WTC11 (cell line): ENCODE data around the gene CREBRF.

Experiments
- ATF2 ChIP-seq: sonication (generic); formaldehyde crosslinking; IDR thresholded peaks from 2 replicates; pipeline ENCODE4 v1.8.1; 2022; ENCODE audit warnings: low read depth, missing genetic modification reagents, borderline replicate concordance
- ATF3 ChIP-seq: sonication (generic); formaldehyde crosslinking; conservative IDR thresholded peaks from 2 replicates; pipeline ENCODE4 v1.8.1; 2022; ENCODE audit warnings: mild to moderate bottlenecking, missing genetic modification reagents
- CBFB ChIP-seq: sonication (generic); formaldehyde crosslinking; IDR thresholded peaks from 2 replicates; pipeline ENCODE4 v1.8.1; 2022; ENCODE audit warnings: mild to moderate bottlenecking, low read depth, missing genetic modification reagents
- CTCF ChIP-seq: fragments of 200-600 bp; IDR thresholded peaks from 2 replicates; pipeline ENCODE4 v1.8.0; 2022; ENCODE audit warnings: antibody characterized with exemption
- E2F1 ChIP-seq: sonication (generic); formaldehyde crosslinking; IDR thresholded peaks from 2 replicates; pipeline ENCODE4 v1.8.0; 2022; ENCODE audit warnings: mild to moderate bottlenecking, missing genetic modification reagents
- ESRRA ChIP-seq: sonication (generic); formaldehyde crosslinking; IDR thresholded peaks from 2 replicates; pipeline ENCODE4 v1.8.1; 2022; ENCODE audit warnings: mild to moderate bottlenecking, missing genetic modification reagents, borderline replicate concordance
- FOXP1 ChIP-seq: sonication (generic); formaldehyde crosslinking; IDR thresholded peaks from 2 replicates; pipeline ENCODE4 v1.8.0; 2022; ENCODE audit warnings: missing genetic modification reagents, mild to moderate bottlenecking, moderate library complexity, borderline replicate concordance
- TEAD4 ChIP-seq: sonication (generic); formaldehyde crosslinking; IDR thresholded peaks from 2 replicates; pipeline ENCODE4 v1.8.0; 2022; ENCODE audit warnings: mild to moderate bottlenecking, missing genetic modification reagents
- ZNF138 ChIP-seq: sonication (generic); formaldehyde crosslinking; conservative IDR thresholded peaks from 2 replicates; pipeline ENCODE4 v1.8.1; 2022; ENCODE audit warnings: mild to moderate bottlenecking, moderate library complexity, missing genetic modification reagents
- TF ChIP-seq, protein P1 (sequence below): sonication (generic); formaldehyde crosslinking; IDR thresholded peaks from 2 replicates; pipeline ENCODE4 v1.8.1; 2023; ENCODE audit warnings: mild to moderate bottlenecking, missing genetic modification reagents, moderate library complexity

DNA sequence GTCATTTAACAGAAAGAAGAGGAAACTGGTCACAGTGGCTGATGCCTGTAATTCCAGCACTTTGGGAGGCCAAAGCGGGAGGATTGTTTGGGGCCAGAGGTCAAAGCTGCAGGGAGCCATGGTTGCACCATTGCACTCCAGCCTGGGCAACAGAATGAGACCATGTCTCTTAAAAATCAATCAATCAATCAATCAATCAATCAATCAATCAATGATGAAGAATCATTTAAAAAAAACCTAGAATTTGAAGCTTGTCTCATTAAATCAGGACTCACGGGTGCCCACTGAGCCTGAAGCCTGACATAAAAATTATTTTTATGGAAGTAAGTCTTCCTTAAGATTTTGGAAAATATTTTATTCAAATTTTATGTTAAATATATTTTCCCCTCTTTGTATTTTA, 132.1 kb downstream of the CREBRF start:
- TF ChIP-seq CTCF = no peak
- no peak for TF ChIP-seq TEAD4 (CRISPR knock-in tag)
- TF ChIP-seq ESRRA (CRISPR knock-in tag) = no peak
- no peak for TF ChIP-seq ATF3 (CRISPR knock-in tag)
- TF ChIP-seq, protein P1, sequence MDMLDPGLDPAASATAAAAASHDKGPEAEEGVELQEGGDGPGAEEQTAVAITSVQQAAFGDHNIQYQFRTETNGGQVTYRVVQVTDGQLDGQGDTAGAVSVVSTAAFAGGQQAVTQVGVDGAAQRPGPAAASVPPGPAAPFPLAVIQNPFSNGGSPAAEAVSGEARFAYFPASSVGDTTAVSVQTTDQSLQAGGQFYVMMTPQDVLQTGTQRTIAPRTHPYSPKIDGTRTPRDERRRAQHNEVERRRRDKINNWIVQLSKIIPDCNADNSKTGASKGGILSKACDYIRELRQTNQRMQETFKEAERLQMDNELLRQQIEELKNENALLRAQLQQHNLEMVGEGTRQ (CRISPR knock-in tag) = no peak
- TF ChIP-seq ZNF138 = no peak
- no peak for TF ChIP-seq FOXP1 (CRISPR knock-in tag)
- no peak for TF ChIP-seq CBFB
- TF ChIP-seq ATF2 (CRISPR knock-in tag) = no peak
- TF ChIP-seq E2F1 (CRISPR knock-in tag) = no peak
